Daoy (cell line): Measurements from ENCODE around the gene TNFRSF19. TPM values are rescaled to one million over a fixed set of nuclear protein-coding genes. Genes with fewer than 3 reads are reported as not detected.

ENCODE experiments used
- DNase-seq: peaks from one replicate; pipeline ENCODE4 v3.0.0-alpha.2; 2015; ENCODE audit warnings: low read depth
- total RNA-seq: library from RNA; depleted of rRNA; stranded (reverse); fragments of >200 nt; shearing (Covaris generic); gene quantifications from 2 replicates; pipeline ENCODE4 v1.2.3, GENCODE V29; 2014; rRNA removed

The TNFRSF19 gene
- total RNA-seq, 1 experiment from 2014 or later, result 4.2 TPM

DNA sequence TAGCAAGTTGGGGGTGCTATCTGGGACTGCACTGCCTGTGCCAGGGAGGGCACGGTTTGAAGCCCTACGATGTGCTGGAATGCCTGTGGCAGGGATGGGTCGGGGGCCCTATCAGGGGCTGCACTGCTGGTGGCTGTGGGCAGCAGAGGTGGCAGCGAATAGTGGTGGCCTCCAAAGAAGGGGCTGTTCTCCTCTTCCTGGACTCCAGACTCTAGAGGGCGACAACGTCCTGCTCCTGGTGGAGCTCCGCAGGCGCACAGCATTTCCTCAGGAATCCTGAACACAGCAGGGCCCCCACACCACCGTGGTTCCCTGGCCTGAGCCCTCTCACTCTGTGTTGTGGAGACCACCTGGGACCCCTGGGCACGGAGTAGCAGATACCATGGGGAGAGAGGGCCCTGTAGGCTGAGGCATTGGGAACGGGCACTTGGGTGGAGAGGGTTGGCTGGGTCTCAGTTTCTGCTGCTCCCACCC lies 145.6 kb downstream of the TNFRSF19 start:
- no peak for DNase-seq

DNA sequence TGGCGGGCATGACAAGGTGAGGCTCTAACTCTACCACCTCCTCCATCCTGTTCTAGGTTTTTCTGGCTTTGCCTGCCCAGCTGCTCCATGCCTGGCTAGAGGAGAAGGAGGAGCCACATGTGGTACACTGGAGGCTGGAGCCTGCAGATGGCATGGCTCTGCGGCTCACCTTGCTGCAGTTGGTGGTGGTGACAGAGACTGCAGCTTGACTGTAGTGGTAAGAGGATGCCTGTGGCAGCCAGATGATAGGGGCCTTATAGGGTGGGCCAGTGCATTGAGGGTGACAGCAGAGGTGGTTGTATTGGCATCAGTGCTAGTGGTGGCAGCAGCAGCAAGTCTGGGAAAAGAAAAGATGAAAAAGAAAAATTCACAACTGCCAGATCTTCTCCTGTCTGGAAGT lies 146.2 kb downstream of the TNFRSF19 start:
- no peak for DNase-seq

DNA sequence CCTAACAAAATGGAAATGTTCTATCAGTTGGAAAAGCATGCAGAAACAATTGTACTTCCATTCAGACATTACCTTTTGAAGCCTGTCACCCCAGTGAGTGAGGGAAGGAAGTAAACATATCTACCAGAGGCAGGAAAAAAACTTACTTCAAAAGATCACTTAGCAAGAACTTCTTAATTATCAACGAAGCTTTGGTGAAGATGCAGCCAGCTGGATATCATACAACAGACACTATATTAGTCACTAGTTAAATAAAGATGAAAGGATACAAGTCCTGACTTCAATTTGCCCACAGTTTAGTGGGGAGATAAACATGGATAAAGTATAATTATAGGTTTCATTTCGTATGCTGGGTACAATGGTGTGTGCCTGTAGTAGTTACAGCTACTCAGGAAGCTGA lies 148.8 kb downstream of the TNFRSF19 start:
- DNase-seq, result no peak

DNA sequence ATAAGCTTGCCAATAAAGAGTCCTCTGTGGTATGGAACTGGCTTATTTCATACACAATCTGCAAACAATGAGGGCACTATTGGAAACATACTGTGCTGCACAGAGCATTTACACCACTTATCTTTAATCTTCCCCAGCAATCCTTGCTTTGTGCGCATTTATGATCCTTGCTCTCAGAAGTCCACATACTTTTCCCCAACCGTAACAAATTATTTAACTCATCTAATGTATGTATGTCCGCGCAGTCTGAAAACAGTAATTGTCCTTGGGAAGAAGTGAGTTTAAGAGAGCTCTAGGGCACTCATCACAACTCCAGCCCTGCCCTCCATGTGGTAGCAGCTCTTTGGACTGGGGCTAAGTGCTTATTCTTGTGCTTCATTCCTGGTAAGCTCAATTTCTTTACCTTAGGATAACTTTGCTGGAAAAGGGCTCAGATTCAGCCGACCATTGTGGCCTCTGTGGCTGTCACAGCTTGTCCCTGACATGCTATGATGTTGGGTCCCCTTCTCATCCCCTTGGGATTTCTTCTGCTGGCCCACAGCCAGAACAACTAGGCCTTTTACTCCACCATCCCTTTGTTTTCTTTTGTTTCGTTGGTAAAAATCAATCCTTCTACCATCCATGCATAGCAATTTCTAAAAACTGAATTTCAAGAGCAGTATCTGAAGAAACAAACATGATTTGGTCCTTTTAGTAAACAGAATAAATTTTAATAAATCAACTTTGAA lies 152.7 kb downstream of the TNFRSF19 start:
- no peak for DNase-seq

DNA sequence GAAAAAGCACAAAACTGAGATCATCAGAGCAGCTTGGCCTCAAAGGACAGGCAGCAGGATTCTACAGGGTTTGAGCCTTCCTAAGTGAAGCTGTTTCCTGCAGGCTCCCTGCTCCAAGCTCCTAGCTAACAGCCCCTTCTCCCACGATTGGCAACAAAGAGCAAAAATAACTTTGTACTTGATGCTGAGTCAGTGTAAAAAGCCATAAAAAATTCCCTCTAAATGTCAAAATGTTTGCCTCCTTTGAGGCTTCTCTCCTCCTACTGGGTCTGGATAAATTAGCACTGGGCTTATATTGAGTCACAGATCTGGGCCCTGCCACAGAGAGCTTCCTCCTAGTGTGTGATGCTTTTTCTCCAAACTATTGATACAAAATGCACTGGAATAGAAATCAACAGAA lies 153.3 kb downstream of the TNFRSF19 start:
- DNase-seq, result no peak

DNA sequence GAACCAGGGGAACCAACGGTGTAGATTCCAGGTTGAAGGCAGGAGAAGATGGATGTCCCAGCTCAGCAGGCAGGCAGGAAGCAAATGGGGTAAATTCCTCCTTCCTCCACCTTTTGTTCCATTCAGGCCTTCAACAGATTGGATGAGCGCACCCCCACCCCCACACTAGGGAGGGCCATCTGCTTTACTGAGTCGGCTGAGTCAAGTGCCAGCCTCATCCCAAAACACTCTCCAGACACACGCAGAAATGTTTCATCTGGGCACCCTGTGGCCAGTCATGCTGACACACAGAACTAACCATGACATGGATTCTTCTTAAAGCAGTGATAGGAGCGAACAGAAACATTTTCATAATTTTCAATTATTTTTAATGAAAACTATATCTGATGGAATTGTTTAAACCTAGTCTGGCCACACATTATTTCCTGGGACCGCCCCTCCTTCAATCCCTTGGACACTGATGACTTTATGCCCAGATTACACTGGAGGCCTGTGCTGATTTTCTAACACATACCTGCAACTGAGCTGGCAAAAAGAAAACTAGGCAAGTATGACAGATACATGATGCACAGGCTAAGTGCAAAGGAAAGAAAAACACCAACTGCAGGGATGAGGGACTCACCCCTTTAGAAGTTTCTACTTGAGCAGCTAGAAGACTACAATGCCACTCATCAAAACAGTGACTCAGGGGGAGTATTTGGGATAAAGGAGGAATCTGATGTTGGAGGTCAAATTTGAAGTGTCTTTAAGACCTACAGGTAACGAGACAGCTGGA lies 154.2 kb downstream of the TNFRSF19 start:
- DNase-seq, result peak; percentile 7

Other genes with a start within 250 kb of the TNFRSF19 start
- gene SACS, start 136.7 kb upstream of the TNFRSF19 start, total RNA-seq, result 51.3 and 52.7 TPM in 2 replicates